Lower lobe of right lung (tissue), 2 donors: ENCODE results near the gene FNDC1. TPM values are rescaled to one million over a fixed set of nuclear protein-coding genes. Genes with fewer than 3 reads are reported as not detected.

ENCODE experiments used
- ATAC-seq, 2 donors: fragments of 200-7000 bp; cut with Tn5 transposase; one replicate each; pipeline ENCODE4 v1.9.1; 2020 to 2022; ENCODE audit warnings: mild to moderate bottlenecking in 2 of 2, moderate library complexity in 2 of 2
- DNase-seq: peaks from one replicate; pipeline ENCODE4 v3.0.0-alpha.2; 2020
- H3K27ac ChIP-seq: fragments of 200-600 bp; one replicate; pipeline ENCODE4 v1.8.0; 2022
- H3K27me3 ChIP-seq: fragments of 200-600 bp; one replicate; pipeline ENCODE4 v1.8.0; 2022; ENCODE audit warnings: low read depth
- H3K36me3 ChIP-seq: fragments of 200-600 bp; one replicate; pipeline ENCODE4 v1.8.0; 2022; ENCODE audit warnings: mild to moderate bottlenecking
- H3K4me1 ChIP-seq: fragments of 200-600 bp; one replicate; pipeline ENCODE4 v1.8.0; 2022
- H3K4me3 ChIP-seq: fragments of 200-600 bp; one replicate; pipeline ENCODE4 v1.8.0; 2022; ENCODE audit warnings: mild to moderate bottlenecking
- H3K9me3 ChIP-seq: fragments of 200-600 bp; one replicate; pipeline ENCODE4 v1.8.0; 2022
- CTCF ChIP-seq: fragments of 200-600 bp; IDR thresholded peaks from one replicate; pipeline ENCODE4 v1.8.0; 2022; ENCODE audit warnings: antibody characterized with exemption, mild to moderate bottlenecking
- intact Hi-C: fragments of 100-400 bp; cut with DNase I; formaldehyde crosslinking; loops from one replicate; pipeline ENCODE4 v1.11.0; 2022
- total RNA-seq: library from RNA; stranded (reverse); fragmentation: NEBNext Ultra II Directional; extraction: Animal tissue kit (Norgen Biotek cat#: 25700); gene quantifications from one replicate; pipeline ENCODE4 v1.2.1, GENCODE V29; 2021
- donor health status: DM: no; HTN: yes; CAD: no; lungs with severe emphysema.

FNDC1 gene
- total RNA-seq, 1 donor from 2014 or later = 0.44 TPM

GRCh38 chr6:159132664-159133063 is 36.5 kb upstream of the FNDC1 start:
- intact Hi-C loops = no loop called here
- Histone ChIP-seq H3K4me3 (no peak overlapping the region), H3K9me3 (no peaks in the 10 kb centered on the region), H3K27me3 (peaks cover 4% of the 10 kb centered on the region), H3K36me3 (no peaks in the 10 kb centered on the region), H3K4me1 (no peaks in the 10 kb centered on the region), H3K27ac (no peak overlapping the region)
- no peak for DNase-seq
- no peak for ATAC-seq
- TF ChIP-seq CTCF = no peak

- TF ChIP-seq CTCF = peak; percentile 95
- H3K27ac ChIP-seq = no peak overlapping the region
- no peaks in the 10 kb centered on the region for H3K4me1 ChIP-seq
- H3K9me3 ChIP-seq = no peaks in the 10 kb centered on the region
- no peak for DNase-seq
- peaks cover 9% of the 10 kb centered on the region for H3K27me3 ChIP-seq
- ATAC-seq = peak; percentile 88 to 89
- intact Hi-C loops = no loop called here
- no peaks in the 10 kb centered on the region for H3K36me3 ChIP-seq
- H3K4me3 ChIP-seq = no peak overlapping the region
These were observed 34.4 kb upstream of the FNDC1 start for GRCh38 chr6:159134701-159135364.

DNA sequence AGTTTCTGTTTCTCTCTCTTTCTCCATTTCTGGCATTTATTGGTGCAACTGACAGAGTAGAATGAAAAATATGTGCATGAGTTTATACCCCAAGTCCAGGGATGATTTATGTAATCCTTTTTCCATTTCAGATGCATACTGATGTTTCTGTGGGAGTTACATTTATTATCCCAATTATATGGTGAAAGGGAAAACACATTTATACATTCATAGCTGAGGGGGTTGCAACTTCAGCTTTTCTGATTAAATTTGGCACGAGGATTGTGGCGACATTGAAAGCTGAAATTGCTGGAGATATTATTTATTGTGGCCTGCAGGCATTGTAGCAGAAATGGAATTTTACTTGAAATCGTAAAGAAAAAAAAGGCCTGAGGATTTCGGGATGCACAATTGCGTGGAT is 31.5 kb upstream of the FNDC1 start:
- H3K9me3 ChIP-seq = no peaks in the 10 kb centered on the region
- H3K4me3 ChIP-seq = no peak overlapping the region
- H3K27ac ChIP-seq = no peak overlapping the region
- H3K36me3 ChIP-seq = no peaks in the 10 kb centered on the region
- intact Hi-C loops = no loop called here
- ATAC-seq (no peak), DNase-seq (no peak)
- H3K27me3 ChIP-seq = peaks cover 9% of the 10 kb centered on the region
- TF ChIP-seq CTCF = no peak
- no peaks in the 10 kb centered on the region for H3K4me1 ChIP-seq

DNA sequence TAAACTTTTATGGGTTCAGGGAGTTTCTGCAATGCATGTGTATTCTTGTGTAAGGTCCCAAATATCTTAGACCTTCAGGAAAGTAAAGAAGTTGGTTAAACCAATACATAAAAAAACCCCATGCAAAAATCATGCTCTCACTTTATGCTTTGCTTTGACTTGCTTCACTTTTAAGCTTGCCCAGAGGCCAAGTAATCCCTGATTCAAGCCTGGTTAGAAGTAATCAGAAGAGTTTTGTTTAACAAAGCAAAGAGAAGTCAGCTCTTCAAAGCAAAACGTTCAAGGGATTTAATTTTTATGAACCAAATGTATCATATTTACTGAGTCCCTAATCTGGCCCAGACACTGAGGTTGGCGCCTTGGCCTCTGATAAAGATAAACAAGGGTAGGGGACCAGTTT is 26.7 kb upstream of the FNDC1 start:
- no peaks in the 10 kb centered on the region for H3K36me3 ChIP-seq
- peaks cover 4% of the 10 kb centered on the region for H3K27me3 ChIP-seq
- intact Hi-C loops = no loop called here
- no peaks in the 10 kb centered on the region for H3K9me3 ChIP-seq
- ATAC-seq (no peak), DNase-seq (no peak)
- H3K4me1 ChIP-seq = no peaks in the 10 kb centered on the region
- no peak overlapping the region for H3K27ac ChIP-seq
- H3K4me3 ChIP-seq = no peak overlapping the region
- no peak for TF ChIP-seq CTCF

- TF ChIP-seq CTCF = no peak
- H3K4me1 ChIP-seq = no peaks in the 10 kb centered on the region
- ATAC-seq = no peak
- no peak overlapping the region for H3K4me3 ChIP-seq
- DNase-seq = no peak
- no peak overlapping the region for H3K27ac ChIP-seq
- intact Hi-C loops = no loop called here
- no peaks in the 10 kb centered on the region for H3K36me3 ChIP-seq
- no peaks in the 10 kb centered on the region for H3K27me3 ChIP-seq
- H3K9me3 ChIP-seq = no peaks in the 10 kb centered on the region
These were observed 20.6 kb upstream of the FNDC1 start for GRCh38 chr6:159148641-159149040.
